ENCODE results near the gene ERCC6L2. TPM values are rescaled to one million over a fixed set of nuclear protein-coding genes. Genes with fewer than 3 reads are reported as not detected.

ERCC6L2 gene, protein sequence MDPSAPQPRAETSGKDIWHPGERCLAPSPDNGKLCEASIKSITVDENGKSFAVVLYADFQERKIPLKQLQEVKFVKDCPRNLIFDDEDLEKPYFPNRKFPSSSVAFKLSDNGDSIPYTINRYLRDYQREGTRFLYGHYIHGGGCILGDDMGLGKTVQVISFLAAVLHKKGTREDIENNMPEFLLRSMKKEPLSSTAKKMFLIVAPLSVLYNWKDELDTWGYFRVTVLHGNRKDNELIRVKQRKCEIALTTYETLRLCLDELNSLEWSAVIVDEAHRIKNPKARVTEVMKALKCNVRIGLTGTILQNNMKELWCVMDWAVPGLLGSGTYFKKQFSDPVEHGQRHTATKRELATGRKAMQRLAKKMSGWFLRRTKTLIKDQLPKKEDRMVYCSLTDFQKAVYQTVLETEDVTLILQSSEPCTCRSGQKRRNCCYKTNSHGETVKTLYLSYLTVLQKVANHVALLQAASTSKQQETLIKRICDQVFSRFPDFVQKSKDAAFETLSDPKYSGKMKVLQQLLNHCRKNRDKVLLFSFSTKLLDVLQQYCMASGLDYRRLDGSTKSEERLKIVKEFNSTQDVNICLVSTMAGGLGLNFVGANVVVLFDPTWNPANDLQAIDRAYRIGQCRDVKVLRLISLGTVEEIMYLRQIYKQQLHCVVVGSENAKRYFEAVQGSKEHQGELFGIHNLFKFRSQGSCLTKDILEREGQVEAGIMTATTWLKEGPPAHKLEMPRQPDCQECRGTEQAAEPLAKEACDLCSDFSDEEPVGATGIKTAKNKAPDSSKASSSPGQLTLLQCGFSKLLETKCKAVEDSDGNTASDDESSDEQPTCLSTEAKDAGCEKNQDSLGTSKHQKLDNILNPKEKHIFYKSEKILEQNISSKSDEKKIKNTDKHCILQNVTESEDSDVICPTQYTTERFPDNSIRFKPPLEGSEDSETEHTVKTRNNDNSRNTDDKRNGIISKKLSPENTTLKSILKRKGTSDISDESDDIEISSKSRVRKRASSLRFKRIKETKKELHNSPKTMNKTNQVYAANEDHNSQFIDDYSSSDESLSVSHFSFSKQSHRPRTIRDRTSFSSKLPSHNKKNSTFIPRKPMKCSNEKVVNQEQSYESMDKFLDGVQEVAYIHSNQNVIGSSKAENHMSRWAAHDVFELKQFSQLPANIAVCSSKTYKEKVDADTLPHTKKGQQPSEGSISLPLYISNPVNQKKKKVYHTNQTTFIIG (N-terminal part only)
- 8.9 to 13.6 TPM (median 10.1 TPM) in 5 replicates for total RNA-seq (2022; extraction: Qiagen RNA extraction)

DNA sequence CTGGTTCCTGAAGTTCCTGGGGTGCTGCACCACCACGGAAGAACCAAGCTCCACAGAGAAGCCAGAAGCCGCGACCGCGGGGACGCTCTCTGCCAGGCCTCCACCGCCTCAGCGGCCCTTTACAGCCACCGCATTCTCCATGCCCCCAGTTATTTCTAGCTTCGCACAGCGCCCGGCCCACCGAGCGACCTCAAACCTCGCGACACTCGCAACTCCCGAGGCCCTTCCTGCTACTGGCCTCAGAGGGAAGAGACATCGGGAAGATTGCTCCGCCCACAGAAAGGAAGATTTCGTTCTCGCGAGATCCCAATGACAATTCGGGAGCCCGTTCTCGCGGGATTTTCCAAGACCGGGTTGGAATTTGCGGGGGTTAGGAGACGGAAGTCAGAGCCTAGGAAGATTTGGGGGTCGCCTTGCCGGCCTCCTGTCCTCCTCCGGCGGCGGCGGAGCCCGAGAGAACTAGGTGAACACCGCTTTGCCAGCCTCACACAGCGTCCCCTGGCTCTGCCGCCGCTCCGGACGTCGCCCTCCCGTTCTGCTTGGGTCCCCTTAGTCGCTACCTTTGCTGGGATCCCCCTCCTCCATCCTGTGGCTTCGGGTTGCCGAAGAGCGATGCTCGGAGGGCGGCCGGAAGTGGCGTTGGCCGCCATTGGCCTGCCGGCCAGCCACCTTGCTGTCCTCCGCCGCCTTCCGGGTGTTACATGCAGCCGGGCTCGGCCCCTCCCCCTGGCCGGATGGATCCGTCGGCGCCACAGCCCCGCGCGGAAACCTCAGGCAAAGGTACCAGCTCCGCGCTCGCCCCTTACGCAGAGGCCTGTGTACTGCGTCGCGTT, at the start of gene ERCC6L2:
TSS of gene ERCC6L2 (plus strand) at position 387 of the 833 bp plus-strand sequence. CDS start at position 735, 348 bp downstream.

